Calu3 (cell line): ENCODE measurements around the gene HIBADH. TPM values are rescaled to one million over a fixed set of nuclear protein-coding genes. Genes with fewer than 3 reads are reported as not detected.

ENCODE experiments used
- BruUV-seq: library from RNA; stranded (reverse); fragments of 400-500 nt; replicated peaks from 2 replicates; lab custom pipeline; 2021; lab: Mats Ljungman, UMichigan
- CTCF ChIA-PET: fragments of 300-600 bp; sonication (Branson Sonifier 250); formaldehyde crosslinking; loops from one replicate; lab custom pipeline; 2022; ENCODE audit warnings: antibody characterized with exemption; lab: Charles Lee
- DNase-seq: peaks from one replicate; pipeline ENCODE4 v3.0.0; 2022
- H3K27ac Mint-ChIP-seq: one replicate; pipeline ENCODE4 v1.8.0; 2022; ENCODE audit warnings: mixed read lengths; ENCODE audit not compliant: unreplicated experiment
- H3K27me3 Mint-ChIP-seq: one replicate; pipeline ENCODE4 v1.8.0; 2022; ENCODE audit warnings: mixed read lengths; ENCODE audit not compliant: unreplicated experiment
- H3K36me3 Mint-ChIP-seq: one replicate; pipeline ENCODE4 v1.8.0; 2022; ENCODE audit warnings: mild to moderate bottlenecking, moderate library complexity, mixed read lengths; ENCODE audit not compliant: insufficient read depth, unreplicated experiment
- H3K4me1 Mint-ChIP-seq: one replicate; pipeline ENCODE4 v1.8.0; 2022; ENCODE audit warnings: mild to moderate bottlenecking, low read depth, mixed read lengths; ENCODE audit not compliant: unreplicated experiment
- H3K4me3 Mint-ChIP-seq: one replicate; pipeline ENCODE4 v1.8.0; 2022; ENCODE audit warnings: mild to moderate bottlenecking, low read depth, moderate library complexity, mixed read lengths; ENCODE audit not compliant: unreplicated experiment
- H3K9me3 Mint-ChIP-seq: one replicate; pipeline ENCODE4 v1.8.0; 2022; ENCODE audit warnings: low read depth, mixed read lengths; ENCODE audit not compliant: unreplicated experiment
- CTCF ChIP-seq: fragments of 200-600 bp; IDR thresholded peaks from one replicate; pipeline ENCODE4 v1.8.0; 2022; ENCODE audit warnings: antibody characterized with exemption; ENCODE audit not compliant: unreplicated experiment
- intact Hi-C: fragments of 100-400 bp; cut with micrococcal nuclease; formaldehyde crosslinking; loops from one replicate; pipeline ENCODE4 v1.10.0; 2022; ENCODE audit not compliant: unreplicated experiment
- total RNA-seq: library from RNA; stranded (reverse); gene quantifications from 2 replicates; pipeline ENCODE4 v1.2.3, GENCODE V29; 2022

HIBADH gene
- total RNA-seq, 1 experiment from 2014 or later = 74.6 TPM

GRCh38 chr7:27476493-27476892, 186.2 kb downstream of the HIBADH start:
- Mint-ChIP-seq H3K36me3 (no peaks in the 10 kb centered on the region), H3K4me3 (no peak overlapping the region), H3K27ac (no peak overlapping the region), H3K9me3 (no peaks in the 10 kb centered on the region), H3K27me3 (no peaks in the 10 kb centered on the region), H3K4me1 (no peaks in the 10 kb centered on the region)
- CTCF ChIA-PET = interaction anchor here (0.6 to 0.7 kb wide), 2 partner anchors 39 to 1540 kb away, joined by 3 read pairs; no protein-coding TSS in a partner anchor
- no peak for DNase-seq
- no peak for TF ChIP-seq CTCF
- no TSS peak for BruUV-seq
- intact Hi-C loops = no loop called here

Other genes starting within 250 kb of the HIBADH start
- gene TAX1BP1, start 77.3 kb upstream of the HIBADH start, total RNA-seq = 190 TPM in 2 replicates